HUES6 (cell line): Measurements from ENCODE around the gene ADAMTSL4.

Experiments
- H3K27ac ChIP-seq: 2 replicates; pipeline ENCODE4 v1.7.0; 2013; ENCODE audit warnings: low read depth, mild to moderate bottlenecking, low read length, inconsistent platforms
- H3K27me3 ChIP-seq: 2 replicates; pipeline ENCODE4 v1.6.1; 2013; ENCODE audit warnings: low read length; ENCODE audit not compliant: control insufficient read depth, insufficient read depth
- H3K36me3 ChIP-seq: 2 replicates; pipeline ENCODE4 v1.6.1; 2013; ENCODE audit warnings: low read length; ENCODE audit not compliant: control insufficient read depth, insufficient read depth
- H3K4me1 ChIP-seq: 2 replicates; pipeline ENCODE4 v1.6.1; 2013; ENCODE audit warnings: low read length; ENCODE audit not compliant: control insufficient read depth, insufficient read depth
- H3K4me3 ChIP-seq: 2 replicates; pipeline ENCODE4 v1.5.1; 2013; ENCODE audit warnings: low read depth, low read length
- H3K9ac ChIP-seq: one replicate; pipeline ENCODE4 v1.6.1; 2013; ENCODE audit warnings: mild to moderate bottlenecking, low read length
- H3K9me3 ChIP-seq: 2 replicates; pipeline ENCODE4 v1.6.1; 2013; ENCODE audit warnings: low read depth, low read length; ENCODE audit not compliant: control insufficient read depth, insufficient read depth

ADAMTSL4 gene

DNA sequence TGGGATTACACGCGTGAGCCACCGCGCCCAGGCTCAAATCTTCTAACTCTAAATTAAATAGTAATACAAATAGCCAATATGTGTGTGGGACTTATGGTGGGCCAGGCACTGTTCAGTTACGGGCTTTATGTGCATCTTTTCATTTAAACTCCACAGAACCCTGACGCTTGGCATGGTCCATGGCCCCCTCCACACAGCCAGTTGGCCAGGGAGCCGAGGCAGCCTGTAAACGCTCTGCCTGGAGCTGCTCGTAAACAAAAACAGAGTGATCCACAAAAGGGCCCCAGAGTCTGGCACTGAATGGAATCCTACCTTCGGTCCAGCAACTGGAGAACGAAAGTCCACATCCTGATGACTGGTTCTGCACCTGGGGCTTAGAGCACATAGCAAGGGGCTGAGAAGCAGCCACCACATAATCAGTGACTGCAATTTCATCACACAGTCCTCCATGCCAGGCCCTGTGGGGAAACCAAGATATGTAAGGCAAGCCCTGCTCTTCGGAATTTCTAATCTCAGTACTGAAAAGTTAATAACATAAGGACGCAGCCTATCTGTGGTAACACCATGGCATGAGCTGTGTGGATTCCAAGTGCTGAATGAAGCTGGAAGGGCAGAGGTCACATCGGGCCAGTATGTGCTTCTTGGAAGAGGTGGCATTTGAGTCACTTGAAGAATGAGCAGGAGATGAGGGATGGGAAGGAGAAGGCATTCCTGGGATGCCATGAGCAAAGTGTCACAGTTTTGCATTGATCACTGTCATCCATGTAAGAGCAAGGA, 13.5 kb upstream of the ADAMTSL4 start:
- H3K27ac ChIP-seq, result no peak overlapping the region
- H3K4me1 ChIP-seq, result peaks cover 15% of the 10 kb centered on the region; the same call in 1 of the 2 replicates

DNA sequence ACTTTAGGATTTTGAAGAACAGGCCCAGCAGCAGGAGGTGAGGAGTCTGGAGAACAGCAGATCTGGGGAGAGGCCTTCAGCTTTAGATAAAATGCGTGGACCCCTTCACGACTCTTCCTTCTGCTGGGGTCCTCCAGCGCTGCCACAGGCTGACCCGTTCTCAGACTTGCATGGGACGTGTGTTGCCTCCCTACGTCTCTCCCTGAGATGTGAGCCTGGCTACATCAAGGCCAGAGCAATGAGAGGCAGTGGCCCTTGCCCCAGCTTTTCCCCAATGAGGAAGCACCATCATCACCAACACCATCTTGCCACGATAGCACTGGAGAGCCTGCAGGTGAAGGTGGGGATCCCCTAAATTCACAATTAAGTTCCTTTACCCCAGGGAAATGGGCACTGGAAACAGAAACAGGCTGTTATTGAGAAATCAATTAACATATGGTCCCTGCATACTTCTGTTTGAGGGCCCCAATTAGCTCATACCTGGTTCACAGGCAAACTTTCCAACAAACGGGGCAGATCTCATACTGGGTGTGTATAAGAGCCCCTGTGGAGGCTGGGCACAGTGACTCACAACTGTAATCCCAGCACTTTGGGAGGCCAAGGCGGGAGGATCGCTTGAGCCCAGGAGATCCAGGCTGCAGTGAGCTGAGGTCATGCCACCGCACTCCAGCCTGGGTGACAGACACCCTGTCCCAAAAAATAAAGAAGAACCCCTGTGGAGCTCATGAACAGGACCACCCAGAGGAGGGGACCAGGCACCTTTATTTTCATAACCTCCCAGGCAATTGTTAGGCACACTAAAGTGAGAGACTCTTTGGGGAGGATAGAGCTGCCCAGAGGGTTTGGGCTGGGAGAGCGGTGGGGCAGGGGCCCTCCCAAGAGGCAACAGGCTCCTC, 12.1 kb upstream of the ADAMTSL4 start:
- peaks cover 15% of the 10 kb centered on the region; the same call in 1 of the 2 replicates for H3K4me1 ChIP-seq
- H3K9ac ChIP-seq, result no peak overlapping the region
- no peak overlapping the region for H3K4me3 ChIP-seq
- no peak overlapping the region for H3K27ac ChIP-seq
- H3K9me3 ChIP-seq, result no peaks in the 10 kb centered on the region
- no peaks in the 10 kb centered on the region for H3K27me3 ChIP-seq
- H3K36me3 ChIP-seq, result no peaks in the 10 kb centered on the region

More for the DNA sequence above, 13.5 kb upstream of the ADAMTSL4 start:
- no peaks in the 10 kb centered on the region for H3K36me3 ChIP-seq
- no peak overlapping the region for H3K4me3 ChIP-seq
- H3K27me3 ChIP-seq, result no peaks in the 10 kb centered on the region
- H3K9me3 ChIP-seq, result no peaks in the 10 kb centered on the region
- no peak overlapping the region for H3K9ac ChIP-seq

- H3K27me3 ChIP-seq, result no peaks in the 10 kb centered on the region
- no peaks in the 10 kb centered on the region for H3K36me3 ChIP-seq
- H3K9ac ChIP-seq, result peak overlapping the region; percentile 54
- peak overlapping the region; percentile 60 for H3K27ac ChIP-seq
- H3K9me3 ChIP-seq, result no peaks in the 10 kb centered on the region
- H3K4me3 ChIP-seq, result no peak overlapping the region
- H3K4me1 ChIP-seq, result peaks cover 15% of the 10 kb centered on the region; the same call in 1 of the 2 replicates
Observed at GRCh38 chr1:150537732-150538684, 11.2 kb upstream of the ADAMTSL4 start.

- no peak overlapping the region for H3K9ac ChIP-seq
- peaks cover 2% of the 10 kb centered on the region; the same call in 1 of the 2 replicates for H3K4me1 ChIP-seq
- no peaks in the 10 kb centered on the region for H3K9me3 ChIP-seq
- H3K27me3 ChIP-seq, result peaks cover 4% of the 10 kb centered on the region
- no peak overlapping the region for H3K27ac ChIP-seq
- no peaks in the 10 kb centered on the region for H3K36me3 ChIP-seq
- H3K4me3 ChIP-seq, result no peak overlapping the region
Observed at GRCh38 chr1:150543500-150544143, 5.6 kb upstream of the ADAMTSL4 start.

DNA sequence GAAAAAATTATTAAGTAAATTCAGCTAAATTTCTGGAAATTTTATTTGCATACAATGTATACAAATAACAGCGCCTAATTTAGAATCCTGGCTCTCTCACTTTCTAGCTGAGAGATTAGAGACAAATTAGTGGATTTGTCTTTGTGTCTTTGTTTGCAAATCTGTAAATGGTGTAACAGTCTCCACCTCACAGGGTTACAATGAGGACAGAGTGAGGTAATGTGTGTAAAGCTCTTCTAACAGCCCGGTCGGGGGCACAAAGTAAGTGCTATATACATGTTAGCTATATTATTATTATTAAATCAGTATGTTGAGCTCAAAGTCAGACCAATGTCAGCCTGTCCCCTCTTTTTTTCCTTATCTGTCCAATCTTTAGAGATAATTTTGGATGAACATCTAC, 5.0 kb upstream of the ADAMTSL4 start:
- Histone ChIP-seq H3K27me3 (peaks cover 8% of the 10 kb centered on the region), H3K36me3 (no peaks in the 10 kb centered on the region), H3K4me3 (no peak overlapping the region), H3K27ac (no peak overlapping the region), H3K9ac (no peak overlapping the region), H3K9me3 (no peaks in the 10 kb centered on the region), H3K4me1 (peaks cover 2% of the 10 kb centered on the region; the same call in 1 of the 2 replicates)

DNA sequence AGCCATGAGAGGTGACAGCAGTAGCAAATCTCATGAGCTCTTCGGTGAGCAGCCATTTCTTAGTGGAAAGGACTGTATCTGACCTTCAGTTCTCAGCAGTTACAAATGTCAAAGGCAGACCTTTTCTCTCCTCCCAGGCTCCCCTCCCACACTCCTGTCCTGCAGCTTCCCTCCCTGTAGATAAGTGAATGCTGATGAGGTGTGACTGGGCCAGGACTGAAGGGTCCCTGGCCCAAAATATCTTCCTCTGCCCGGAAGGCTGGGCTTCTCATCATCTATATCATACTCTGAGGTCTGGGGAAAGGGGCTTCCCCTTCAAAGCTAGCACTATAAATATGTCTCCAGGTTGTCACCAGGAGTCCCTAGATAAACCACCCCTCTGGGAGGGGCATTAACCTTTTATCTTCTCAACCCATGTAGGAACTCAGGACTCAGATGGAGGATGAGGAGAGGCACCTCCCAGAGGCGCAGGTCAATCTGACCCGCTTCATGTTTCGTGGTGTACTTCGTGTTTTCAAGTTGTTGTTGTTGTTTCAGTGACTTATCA, 3.6 kb upstream of the ADAMTSL4 start:
- H3K4me3 ChIP-seq, result no peak overlapping the region
- peaks cover 12% of the 10 kb centered on the region; the same call in 1 of the 2 replicates for H3K4me1 ChIP-seq
- H3K27me3 ChIP-seq, result peaks cover 17% of the 10 kb centered on the region
- no peaks in the 10 kb centered on the region for H3K9me3 ChIP-seq
- no peak overlapping the region for H3K27ac ChIP-seq
- H3K9ac ChIP-seq, result no peak overlapping the region
- H3K36me3 ChIP-seq, result no peaks in the 10 kb centered on the region

- Histone ChIP-seq H3K4me3 (no peak overlapping the region), H3K36me3 (no peaks in the 10 kb centered on the region), H3K27ac (no peak overlapping the region), H3K9ac (no peak overlapping the region), H3K9me3 (no peaks in the 10 kb centered on the region), H3K27me3 (peaks cover 17% of the 10 kb centered on the region), H3K4me1 (peaks cover 20% of the 10 kb centered on the region; the same call in 1 of the 2 replicates)
Observed at GRCh38 chr1:150546294-150546937, 2.8 kb upstream of the ADAMTSL4 start.

DNA sequence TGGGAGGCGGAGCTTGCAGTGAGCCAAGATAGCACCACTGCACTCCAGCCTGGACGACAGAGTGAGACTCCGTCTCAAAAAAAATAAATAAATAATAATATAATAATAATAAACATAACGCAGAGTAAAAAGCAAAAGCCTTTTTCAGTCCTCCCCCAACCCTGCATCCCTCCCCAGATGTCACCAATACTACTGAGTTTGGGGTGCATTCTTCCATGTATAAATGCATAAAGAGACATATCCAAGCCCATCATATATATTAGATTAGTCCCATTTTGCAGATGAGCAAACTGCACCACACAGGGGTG, 930 bp upstream of the ADAMTSL4 start:
- peak overlapping the region; percentile 65 for H3K9ac ChIP-seq
- peaks cover 30% of the 10 kb centered on the region for H3K4me1 ChIP-seq
- H3K4me3 ChIP-seq, result peak overlapping the region; percentile 65
- H3K9me3 ChIP-seq, result no peaks in the 10 kb centered on the region
- no peaks in the 10 kb centered on the region for H3K36me3 ChIP-seq
- peaks cover 17% of the 10 kb centered on the region for H3K27me3 ChIP-seq
- H3K27ac ChIP-seq, result no peak overlapping the region

GRCh38 chr1:150549496-150550221, 451 bp downstream of the ADAMTSL4 start:
- H3K9ac ChIP-seq, result no peak overlapping the region
- peaks cover 17% of the 10 kb centered on the region for H3K27me3 ChIP-seq
- no peak overlapping the region for H3K27ac ChIP-seq
- peak overlapping the region; percentile 65 for H3K4me3 ChIP-seq
- no peaks in the 10 kb centered on the region for H3K36me3 ChIP-seq
- H3K9me3 ChIP-seq, result no peaks in the 10 kb centered on the region
- peaks cover 30% of the 10 kb centered on the region for H3K4me1 ChIP-seq
